SK-N-SH (cell line): Measurements from ENCODE around the gene KLHL8. TPM values are rescaled to one million over a fixed set of nuclear protein-coding genes. Genes with fewer than 3 reads are reported as not detected.

Source experiments
- CTCF ChIA-PET: fragments of 300-600, 350-600 bp; formaldehyde crosslinking; extraction: SDS; loops from one replicate; lab custom pipeline; 2021; lab: Yijun Ruan, JAX
- POLR2A ChIA-PET: fragments of 350-600 bp; sonication (Branson Sonifier 250); formaldehyde crosslinking; extraction: SDS; loops from one replicate; lab custom pipeline; 2020; ENCODE audit warnings: antibody characterized with exemption, inconsistent platforms; lab: Yijun Ruan, JAX
- DNase-seq: peaks from one replicate; pipeline ENCODE4 v3.0.0; 2012
- H2AFZ ChIP-seq: fragments of 200-600 bp; sonication (generic); 2 replicates; pipeline ENCODE4 v1.8.1; 2016; ENCODE audit warnings: antibody characterized with exemption, mild to moderate bottlenecking, low read depth
- H3F3A ChIP-seq: fragments of 200-600 bp; sonication (generic); replicated peaks from 2 replicates; pipeline ENCODE3; 2016; ENCODE audit warnings: antibody characterized with exemption, mild to moderate bottlenecking; ENCODE audit not compliant: insufficient read depth
- H3K27ac ChIP-seq, 2 experiments: fragments of 200-500 bp in 1 of 2; fragments of 200-600 bp in 1 of 2; sonication (Bioruptor generic) in 1 of 2; sonication (generic), shearing (Covaris generic) in 1 of 2; 2 replicates each; pipeline versions ENCODE4 v1.5.1 to v1.6.1; 2014 to 2016; ENCODE audit warnings: low read depth in 2 of 2, inconsistent platforms in 1 of 2, low read length in 1 of 2, mild to moderate bottlenecking in 1 of 2, mixed read lengths in 1 of 2
- H3K27me3 ChIP-seq: fragments of 200-600 bp; sonication (generic), shearing (Covaris generic); 2 replicates; pipeline ENCODE4 v1.6.1; 2016; ENCODE audit warnings: mixed run types; ENCODE audit not compliant: insufficient read depth
- H3K36me3 ChIP-seq, 2 experiments: fragments of 200-500 bp in 1 of 2; fragments of 200-600 bp in 1 of 2; sonication (Bioruptor generic) in 1 of 2; sonication (generic) in 1 of 2; replicated peaks in 1 of 2; 2 replicates each; pipeline versions ENCODE3 to v1.5.1; 2014 to 2016; ENCODE audit warnings: low read length in 1 of 2, mild to moderate bottlenecking in 1 of 2; ENCODE audit not compliant: insufficient read depth in 2 of 2, control insufficient read depth in 1 of 2
- H3K4me1 ChIP-seq, 2 experiments: fragments of 200-500 bp in 1 of 2; fragments of 200-600 bp in 1 of 2; sonication (Bioruptor generic) in 1 of 2; sonication (generic), shearing (Covaris generic) in 1 of 2; 2 replicates each; pipeline versions ENCODE4 v1.5.1 to v1.6.1; 2014 to 2016; ENCODE audit warnings: low read depth in 1 of 2, low read length in 1 of 2, mixed run types in 1 of 2; ENCODE audit not compliant: insufficient read depth in 2 of 2, control insufficient read depth in 1 of 2
- H3K4me2 ChIP-seq: fragments of 200-600 bp; sonication (generic), shearing (Covaris generic); 2 replicates; pipeline ENCODE4 v1.6.1; 2017; ENCODE audit warnings: mixed run types
- H3K4me3 ChIP-seq, 2 experiments: fragments of 200-500 bp in 1 of 2; fragments of 200-600 bp in 1 of 2; sonication (Bioruptor generic) in 1 of 2; sonication (generic), shearing (Covaris generic) in 1 of 2; 2 replicates each; pipeline versions ENCODE4 v1.5.1 to v1.8.1; 2014 to 2016; ENCODE audit warnings: low read depth in 2 of 2, inconsistent platforms in 1 of 2, low read length in 1 of 2, mild to moderate bottlenecking in 1 of 2, mixed read lengths in 1 of 2, moderate library complexity in 1 of 2
- H3K79me2 ChIP-seq: fragments of 200-600 bp; sonication (generic); 2 replicates; pipeline ENCODE4 v1.8.1; 2017; ENCODE audit warnings: mild to moderate bottlenecking; ENCODE audit not compliant: insufficient read depth
- H3K9ac ChIP-seq: fragments of 200-600 bp; sonication (generic); 2 replicates; pipeline ENCODE4 v1.6.1; 2017; ENCODE audit warnings: mixed run types
- H3K9me2 ChIP-seq: fragments of 200-600 bp; sonication (generic); 2 replicates; pipeline ENCODE4 v1.6.1; 2017; ENCODE audit warnings: mixed run types
- H3K9me3 ChIP-seq: fragments of 200-600 bp; sonication (generic); 2 replicates; pipeline ENCODE4 v1.6.1; 2017; ENCODE audit warnings: mixed run types, mild to moderate bottlenecking, moderate library complexity
- H4K20me1 ChIP-seq: fragments of 200-600 bp; sonication (generic); 2 replicates; pipeline ENCODE4 v1.6.1; 2017; ENCODE audit warnings: mild to moderate bottlenecking, mixed run types; ENCODE audit not compliant: insufficient read depth
- CHD2 ChIP-seq: fragments of 150-350 bp; IDR thresholded peaks from 2 replicates; pipeline ENCODE4 v1.6.1; 2018; ENCODE audit warnings: low read length; ENCODE audit not compliant: partially characterized antibody
- ELF1 ChIP-seq: IDR thresholded peaks from 2 replicates; pipeline ENCODE4 v1.4.0; 2012
- EZH2phosphoT487 ChIP-seq: fragments of 200-600 bp; sonication (generic); IDR thresholded peaks from 2 replicates; pipeline ENCODE4 v1.6.1; 2017; ENCODE audit warnings: low read depth, mixed run types, mild to moderate bottlenecking, antibody characterized with exemption, moderate library complexity, borderline replicate concordance
- FOSL2 ChIP-seq: IDR thresholded peaks from 2 replicates; pipeline ENCODE4 v1.4.0; 2012; ENCODE audit warnings: low read depth, mild to moderate bottlenecking, moderate library complexity, borderline replicate concordance
- FOXJ3 ChIP-seq: sonication (generic); formaldehyde crosslinking; IDR thresholded peaks from 2 replicates; pipeline ENCODE4 v1.5.1; 2020; ENCODE audit warnings: mild to moderate bottlenecking, missing genetic modification reagents
- FOXM1 ChIP-seq: IDR thresholded peaks from 2 replicates; pipeline ENCODE4 v1.4.0; 2012; ENCODE audit warnings: low read depth, mild to moderate bottlenecking
- GATA2 ChIP-seq: sonication (generic); formaldehyde crosslinking; IDR thresholded peaks from 2 replicates; pipeline ENCODE4 v1.5.0; 2020; ENCODE audit warnings: mild to moderate bottlenecking, missing genetic modification reagents
- MEF2A ChIP-seq: IDR thresholded peaks from 2 replicates; pipeline ENCODE4 v1.4.0; 2012; ENCODE audit warnings: low read depth, borderline replicate concordance
- NFIC ChIP-seq: IDR thresholded peaks from 2 replicates; pipeline ENCODE4 v1.4.0; 2012; ENCODE audit warnings: borderline replicate concordance
- NRF1 ChIP-seq: IDR thresholded peaks from 2 replicates; pipeline ENCODE4 v1.6.1; 2012; ENCODE audit warnings: low read depth, mild to moderate bottlenecking, low read length
- PBX3 ChIP-seq: IDR thresholded peaks from 2 replicates; pipeline ENCODE4; 2012
- RFX5 ChIP-seq: IDR thresholded peaks from 2 replicates; pipeline ENCODE4 v1.6.1; 2012; ENCODE audit warnings: mild to moderate bottlenecking, improper control_type of control experiment, low read length
- SMC3 ChIP-seq: IDR thresholded peaks from 2 replicates; pipeline ENCODE4 v1.6.1; 2012; ENCODE audit warnings: low read depth, low read length, improper control_type of control experiment
- TAF1 ChIP-seq: IDR thresholded peaks from 2 replicates; pipeline ENCODE4 v1.6.1; 2012; ENCODE audit warnings: low read depth, mild to moderate bottlenecking, low read length, moderate library complexity, borderline replicate concordance
- USF1 ChIP-seq: IDR thresholded peaks from 2 replicates; pipeline ENCODE4 v1.4.0; 2012; ENCODE audit warnings: low read depth, borderline replicate concordance
- USF2 ChIP-seq: fragments of 150-350 bp; IDR thresholded peaks from 2 replicates; pipeline ENCODE4 v1.6.1; 2017; ENCODE audit warnings: antibody characterized with exemption, low read length, low read depth, borderline replicate concordance
- YY1 ChIP-seq: IDR thresholded peaks from 2 replicates; pipeline ENCODE4 v1.4.0; 2012; ENCODE audit warnings: low read depth, mild to moderate bottlenecking
- WGBS: methylation state at CpG from one replicate; pipeline ENCODE4 v1.1.6; 2017; ENCODE audit warnings: low lambda C conversion rate; 5-methylcytosine and 5-hydroxymethylcytosine counted together
- polyA plus RNA-seq, 3 experiments: library from polyadenylated mRNA; depleted of rRNA; stranded (reverse); fragments of >200 nt; gene quantifications; 2 replicates each; pipeline ENCODE4 v1.2.3, GENCODE V29; 2012
- TF ChIP-seq, protein P1 (sequence below): fragments of 150-350 bp; IDR thresholded peaks from 2 replicates; pipeline ENCODE4 v1.6.1; 2016; ENCODE audit warnings: mild to moderate bottlenecking, low read depth, low read length

Gene KLHL8
- polyA plus RNA-seq, 1 of the 3 experiments (the other 2 are of a cell fraction): 2.4 TPM

- Histone ChIP-seq H3K4me3 (no peak overlapping the region), H4K20me1 (no peaks in the 10 kb centered on the region), H3K9ac (no peak overlapping the region), H3K4me2 (no peak overlapping the region), H3F3A (no peaks in the 10 kb centered on the region), H3K9me2 (no peaks in the 10 kb centered on the region), H3K27ac (no peak overlapping the region), H3K27me3 (no peaks in the 10 kb centered on the region), H3K79me2 (no peaks in the 10 kb centered on the region), H2AFZ (no peak overlapping the region), H3K4me1 (peaks cover 0 to 3% of the 10 kb centered on the region in 2 experiments; a peak in 1 of 4 replicates), H3K9me3 (no peaks in the 10 kb centered on the region), H3K36me3 (peaks cover 14 to 17% of the 10 kb centered on the region in 2 experiments)
- ChIA-PET POLR2A (no interaction called here), CTCF (interaction anchor here (1.9 to 2.8 kb wide), 2 partner anchors 27 to 198 kb away, joined by 5 to 7 read pairs; no protein-coding TSS in a partner anchor)
- WGBS: 93% methylated on average over 14 of the region's 18 CpGs
- no peak for DNase-seq
- TF ChIP-seq NRF1 (no peak), SMC3 (no peak), RFX5 (no peak), NFIC (no peak), FOSL2 (no peak), CHD2 (no peak), USF2 (no peak), EZH2phosphoT487 (no peak), FOXJ3 (CRISPR knock-in tag) (no peak), GATA2 (CRISPR knock-in tag) (no peak), ELF1 (no peak), YY1 (no peak), PBX3 (no peak), USF1 (no peak), FOXM1 (no peak), MEF2A (no peak), TAF1 (no peak)
- TF ChIP-seq, protein P1, sequence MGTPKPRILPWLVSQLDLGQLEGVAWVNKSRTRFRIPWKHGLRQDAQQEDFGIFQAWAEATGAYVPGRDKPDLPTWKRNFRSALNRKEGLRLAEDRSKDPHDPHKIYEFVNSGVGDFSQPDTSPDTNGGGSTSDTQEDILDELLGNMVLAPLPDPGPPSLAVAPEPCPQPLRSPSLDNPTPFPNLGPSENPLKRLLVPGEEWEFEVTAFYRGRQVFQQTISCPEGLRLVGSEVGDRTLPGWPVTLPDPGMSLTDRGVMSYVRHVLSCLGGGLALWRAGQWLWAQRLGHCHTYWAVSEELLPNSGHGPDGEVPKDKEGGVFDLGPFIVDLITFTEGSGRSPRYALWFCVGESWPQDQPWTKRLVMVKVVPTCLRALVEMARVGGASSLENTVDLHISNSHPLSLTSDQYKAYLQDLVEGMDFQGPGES: no peak
Observed at GRCh38 chr4:87120411-87121162, 99.8 kb downstream of the KLHL8 start.
